GM20000 (cell line): Measurements from ENCODE around the gene GCKR.

Experiments
- DNase-seq: peaks from one replicate; pipeline ENCODE4 v3.0.0; 2012; ENCODE audit warnings: low spot score
- CTCF ChIP-seq: IDR thresholded peaks from 2 replicates; pipeline ENCODE4 v1.5.1; 2012; ENCODE audit warnings: mild to moderate bottlenecking, control low read depth; ENCODE audit errors: extremely low read depth, missing control alignments

GCKR gene

GRCh38 chr2:27561060-27561459 lies 64.4 kb downstream of the GCKR start:
- no peak for DNase-seq
- no peak for TF ChIP-seq CTCF

GRCh38 chr2:27566628-27567027 lies 70.0 kb downstream of the GCKR start:
- DNase-seq, result no peak
- TF ChIP-seq CTCF, result no peak

GRCh38 chr2:27569398-27569797 lies 72.8 kb downstream of the GCKR start:
- no peak for TF ChIP-seq CTCF
- no peak for DNase-seq

- TF ChIP-seq CTCF, result no peak
- DNase-seq, result no peak
Measured at GRCh38 chr2:27571197-27571596, 74.6 kb downstream of the GCKR start.

- TF ChIP-seq CTCF, result no peak
- DNase-seq, result no peak
Measured at GRCh38 chr2:27571681-27572080, 75.0 kb downstream of the GCKR start.

GRCh38 chr2:27572439-27572838 lies 75.8 kb downstream of the GCKR start:
- no peak for DNase-seq
- no peak for TF ChIP-seq CTCF

- no peak for DNase-seq
- TF ChIP-seq CTCF, result no peak
Measured at GRCh38 chr2:27572998-27573429, 76.4 kb downstream of the GCKR start.
